ENCODE measurements around the gene NHLRC4.

Gene NHLRC4

DNA sequence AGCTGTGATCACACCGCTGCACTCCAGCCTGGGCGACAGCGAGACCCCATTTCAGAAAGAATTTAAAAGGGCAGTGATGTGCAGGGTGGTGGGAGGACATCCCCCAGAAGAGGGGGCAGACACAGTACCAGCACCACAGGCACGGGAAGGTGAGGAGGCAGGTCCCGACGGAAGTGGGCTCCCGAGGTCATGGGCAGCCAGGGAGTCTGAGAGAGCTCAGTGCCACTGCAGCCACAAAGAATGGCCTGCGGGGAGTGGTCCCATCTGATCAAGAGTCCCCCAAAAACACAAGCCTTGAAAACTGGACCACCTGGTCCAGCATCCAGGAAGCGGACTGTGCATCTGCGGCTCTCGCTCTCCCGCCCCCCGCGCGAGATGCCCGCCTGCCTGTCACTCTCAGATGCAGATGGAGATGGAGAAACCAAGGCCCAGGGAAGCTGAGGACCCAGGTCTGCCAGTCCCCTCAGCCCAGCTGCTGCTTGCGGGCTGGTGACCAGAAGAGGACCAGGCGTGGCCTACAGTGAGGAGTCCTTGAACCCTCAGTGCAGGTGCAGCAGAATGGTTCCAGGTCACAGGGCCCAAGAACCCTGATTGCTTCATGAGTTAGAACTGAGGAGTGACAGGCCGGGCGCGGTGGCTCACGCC is 43.6 kb upstream of the NHLRC4 start:
- no peak for TF ChIP-seq POLR2AphosphoS5 (IDR thresholded peaks at IDR 0.05; ENCODE audit: low read depth, low read length)
- no peak for TF ChIP-seq SPI1 (IDR thresholded peaks at IDR 0.05; ENCODE audit: low read depth, low read length)
- no peak for TF ChIP-seq TAF1 (IDR thresholded peaks at IDR 0.05; ENCODE audit: low read depth, low read length)
- no peak for TF ChIP-seq PAX5 (IDR thresholded peaks at IDR 0.05; ENCODE audit: insufficient read depth, low read length, severe bottlenecking)
- DNase-seq (ENCODE audit: insufficient read length, low spot score) (no peak), FAIRE-seq (no peak)

- TF ChIP-seq POLR2AphosphoS5 (IDR thresholded peaks at IDR 0.05; ENCODE audit: low read depth, low read length) (no peak), POU2F2 (IDR thresholded peaks at IDR 0.05; ENCODE audit: low read depth, low read length) (no peak), PAX5 (IDR thresholded peaks at IDR 0.05; ENCODE audit: insufficient read depth, low read length, severe bottlenecking) (no peak), POLR2A (IDR thresholded peaks at IDR 0.05; ENCODE audit: low read depth, low read length) (no peak), SPI1 (IDR thresholded peaks at IDR 0.05; ENCODE audit: low read depth, low read length) (no peak), TAF1 (IDR thresholded peaks at IDR 0.05; ENCODE audit: low read depth, low read length) (no peak)
- no peak for DNase-seq (ENCODE audit: insufficient read length, low spot score)
- no peak for FAIRE-seq
Measured at GRCh38 chr16:524274-525040, 42.3 kb upstream of the NHLRC4 start.

DNA sequence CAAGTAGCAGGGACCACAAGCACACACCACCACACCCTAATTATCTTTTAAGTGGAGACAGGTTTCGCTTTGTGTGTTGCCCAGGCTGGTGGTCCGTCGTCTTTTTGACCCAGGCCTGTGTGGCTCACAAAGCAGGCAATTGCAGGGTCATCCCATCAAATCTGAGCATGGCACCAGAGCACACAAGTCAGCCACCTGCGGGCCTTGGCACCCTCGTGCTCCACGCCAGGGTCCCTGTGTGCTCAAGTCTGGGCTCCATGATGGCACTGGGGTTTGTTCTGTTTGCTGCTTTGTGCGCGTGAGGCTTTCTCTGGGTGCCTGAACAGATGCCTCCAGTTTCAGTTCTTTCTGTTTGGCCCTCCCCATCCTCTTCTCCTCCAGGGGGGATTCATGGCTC is 41.7 kb upstream of the NHLRC4 start:
- TF ChIP-seq SPI1 (IDR thresholded peaks at IDR 0.05; ENCODE audit: low read depth, low read length), result no peak; the same call in 1 of the 2 replicates
- TF ChIP-seq PAX5 (IDR thresholded peaks at IDR 0.05; ENCODE audit: insufficient read depth, low read length, severe bottlenecking), result no peak
- TF ChIP-seq POU2F2 (IDR thresholded peaks at IDR 0.05; ENCODE audit: low read depth, low read length), result no peak
- no peak for TF ChIP-seq POLR2AphosphoS5 (IDR thresholded peaks at IDR 0.05; ENCODE audit: low read depth, low read length)
- no peak for TF ChIP-seq TAF1 (IDR thresholded peaks at IDR 0.05; ENCODE audit: low read depth, low read length)
- TF ChIP-seq POLR2A (IDR thresholded peaks at IDR 0.05; ENCODE audit: low read depth, low read length), result no peak
- DNase-seq (ENCODE audit: insufficient read length, low spot score) (no peak), FAIRE-seq (no peak)

DNA sequence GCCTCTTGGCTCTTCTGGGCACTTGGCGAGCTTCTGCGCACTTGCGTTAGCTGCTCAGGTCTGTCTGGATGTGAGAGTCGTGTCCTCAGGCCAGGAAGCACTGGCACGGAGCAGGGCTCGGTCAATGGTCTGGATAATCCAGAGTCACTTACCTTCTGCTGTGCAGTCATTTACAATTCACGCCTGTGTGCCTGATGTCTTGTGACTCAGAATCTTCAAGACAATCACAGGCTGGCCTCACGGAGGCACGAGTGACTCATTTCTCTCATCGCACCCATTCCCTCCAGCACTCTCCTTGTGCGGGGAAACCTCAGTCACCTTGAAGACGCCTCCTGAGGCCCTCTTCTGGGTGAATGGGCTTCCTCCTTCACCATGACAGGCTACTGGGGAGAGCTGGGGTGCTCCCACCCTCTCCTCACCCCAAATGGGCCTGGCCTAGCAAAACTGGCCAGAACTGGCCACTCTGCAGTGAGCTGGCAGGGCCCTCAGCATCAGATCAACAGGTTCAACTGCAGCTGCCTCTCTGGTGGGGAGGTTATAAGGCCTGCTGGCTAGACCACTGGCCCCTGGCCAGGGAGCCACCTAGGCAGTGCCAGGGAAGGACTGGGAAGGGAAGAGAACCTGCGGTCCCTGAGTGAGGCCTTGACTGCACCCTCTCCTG is 41.2 kb upstream of the NHLRC4 start:
- TF ChIP-seq SPI1 (IDR thresholded peaks at IDR 0.05; ENCODE audit: low read depth, low read length) (0 out of 2 replicates have a peak, but pooled peaks have one; percentile 6), PAX5 (IDR thresholded peaks at IDR 0.05; ENCODE audit: insufficient read depth, low read length, severe bottlenecking) (no peak)
- FAIRE-seq (peak; percentile 74), DNase-seq (ENCODE audit: insufficient read length, low spot score) (no peak)

DNA sequence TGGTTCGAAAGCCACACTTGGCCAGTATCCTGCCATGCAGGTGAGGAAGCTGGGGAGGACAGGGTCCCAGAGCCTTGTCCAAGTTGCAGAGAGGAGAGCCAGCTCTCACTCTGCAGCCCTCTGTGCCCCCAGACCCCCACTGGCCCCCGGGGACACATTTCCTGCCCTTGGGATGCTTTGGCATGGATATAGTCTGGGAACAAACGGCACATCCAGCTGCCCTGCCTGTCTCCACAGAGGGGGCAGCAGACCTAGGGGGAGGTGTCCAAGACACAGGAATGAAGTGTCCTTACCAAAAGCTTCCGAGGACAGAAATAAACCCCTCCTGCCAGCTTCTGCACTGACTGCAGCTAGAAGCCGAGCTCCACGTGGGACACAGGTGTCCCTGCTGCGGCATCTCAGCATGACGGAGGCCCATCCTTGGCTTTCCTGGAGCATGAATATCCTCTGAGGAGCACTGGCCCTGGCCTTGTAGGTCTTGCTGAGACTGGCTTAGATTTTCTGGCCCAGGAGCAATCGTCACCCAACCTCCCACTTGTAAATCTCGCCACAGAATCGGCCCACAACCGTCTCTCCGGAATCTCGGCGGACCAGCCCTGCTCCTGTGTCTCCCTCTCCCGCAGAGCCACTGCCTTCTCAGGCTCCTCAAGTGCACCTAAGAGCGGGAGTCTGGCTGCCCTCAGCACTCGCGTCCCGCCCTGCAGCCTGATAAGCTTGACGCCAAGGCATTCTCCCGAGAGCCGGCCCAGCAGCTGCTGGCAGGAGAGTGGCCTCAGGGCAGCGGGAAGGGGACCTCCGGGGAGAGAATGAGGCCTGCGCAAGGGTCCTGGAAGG is 40.4 kb upstream of the NHLRC4 start:
- no peak for DNase-seq (ENCODE audit: insufficient read length, low spot score)
- peak; percentile 50 for FAIRE-seq
- TF ChIP-seq POLR2AphosphoS5 (IDR thresholded peaks at IDR 0.05; ENCODE audit: low read depth, low read length) (no peak), POU2F2 (IDR thresholded peaks at IDR 0.05; ENCODE audit: low read depth, low read length) (no peak), SPI1 (IDR thresholded peaks at IDR 0.05; ENCODE audit: low read depth, low read length) (no peak), PAX5 (IDR thresholded peaks at IDR 0.05; ENCODE audit: insufficient read depth, low read length, severe bottlenecking) (no peak), POLR2A (IDR thresholded peaks at IDR 0.05; ENCODE audit: low read depth, low read length) (no peak; the same call in 1 of the 2 replicates), TAF1 (IDR thresholded peaks at IDR 0.05; ENCODE audit: low read depth, low read length) (no peak)

DNA sequence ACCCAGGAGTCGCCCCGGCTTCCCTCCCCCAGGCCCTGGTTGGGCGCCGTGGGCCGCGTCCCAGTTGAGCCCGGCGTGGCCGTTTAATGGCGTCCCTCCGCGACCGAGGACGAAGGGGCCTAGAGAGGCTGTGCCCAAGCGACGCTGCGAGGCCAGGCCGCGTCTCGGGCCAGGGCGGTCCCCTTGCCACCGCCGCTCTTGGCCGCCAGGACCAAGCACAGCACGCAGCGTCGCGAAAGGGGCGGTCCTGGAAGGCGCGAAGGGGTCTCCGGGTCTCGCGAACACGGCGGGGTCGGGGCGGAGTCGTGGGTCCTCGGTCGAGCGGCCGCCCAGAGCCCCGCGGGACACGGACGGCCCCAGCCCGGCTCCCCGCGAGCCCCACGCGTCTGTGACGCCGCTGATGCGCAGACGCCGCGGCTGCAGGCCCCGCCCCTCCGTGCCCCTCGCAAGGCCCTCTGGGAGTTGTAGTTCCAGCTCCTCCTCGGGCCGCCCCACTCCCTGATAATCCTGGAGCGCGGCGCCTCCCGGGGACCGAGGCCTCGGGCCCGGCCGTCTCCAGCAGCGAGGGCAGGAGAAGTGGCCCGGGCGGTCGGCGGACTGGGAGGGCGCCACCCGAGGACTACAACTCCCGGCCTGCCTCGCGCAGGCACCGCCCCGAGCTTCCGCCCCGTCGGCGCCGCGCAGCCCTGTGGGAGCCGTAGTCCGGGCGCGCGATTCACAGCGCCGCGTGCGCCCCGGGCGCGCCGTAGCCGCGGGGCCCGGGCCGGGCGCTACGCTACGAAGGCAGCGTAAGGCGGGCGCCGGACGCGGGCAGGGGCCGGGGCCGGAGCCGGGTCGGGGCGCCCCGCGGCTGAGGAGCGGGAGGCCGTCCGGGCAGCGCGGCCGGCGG is 39.5 kb upstream of the NHLRC4 start, which contains the start of gene CAPN15:
CAPN15 (plus strand) TSS at position 698 of the 889 bp plus-strand sequence. CDS start 19,127 bp downstream, outside the sequence.
- no peak for TF ChIP-seq TAF1 (IDR thresholded peaks at IDR 0.05; ENCODE audit: low read depth, low read length)
- peak; percentile 17; the same call in 1 of the 2 replicates for TF ChIP-seq POLR2A (IDR thresholded peaks at IDR 0.05; ENCODE audit: low read depth, low read length)
- TF ChIP-seq PAX5 (IDR thresholded peaks at IDR 0.05; ENCODE audit: insufficient read depth, low read length, severe bottlenecking), result no peak
- no peak for TF ChIP-seq POU2F2 (IDR thresholded peaks at IDR 0.05; ENCODE audit: low read depth, low read length)
- TF ChIP-seq POLR2AphosphoS5 (IDR thresholded peaks at IDR 0.05; ENCODE audit: low read depth, low read length), result peak; percentile 52; the same call in 1 of the 2 replicates
- TF ChIP-seq SPI1 (IDR thresholded peaks at IDR 0.05; ENCODE audit: low read depth, low read length), result no peak
- FAIRE-seq (peak; percentile 94), DNase-seq (ENCODE audit: insufficient read length, low spot score) (peak; percentile 86)

DNA sequence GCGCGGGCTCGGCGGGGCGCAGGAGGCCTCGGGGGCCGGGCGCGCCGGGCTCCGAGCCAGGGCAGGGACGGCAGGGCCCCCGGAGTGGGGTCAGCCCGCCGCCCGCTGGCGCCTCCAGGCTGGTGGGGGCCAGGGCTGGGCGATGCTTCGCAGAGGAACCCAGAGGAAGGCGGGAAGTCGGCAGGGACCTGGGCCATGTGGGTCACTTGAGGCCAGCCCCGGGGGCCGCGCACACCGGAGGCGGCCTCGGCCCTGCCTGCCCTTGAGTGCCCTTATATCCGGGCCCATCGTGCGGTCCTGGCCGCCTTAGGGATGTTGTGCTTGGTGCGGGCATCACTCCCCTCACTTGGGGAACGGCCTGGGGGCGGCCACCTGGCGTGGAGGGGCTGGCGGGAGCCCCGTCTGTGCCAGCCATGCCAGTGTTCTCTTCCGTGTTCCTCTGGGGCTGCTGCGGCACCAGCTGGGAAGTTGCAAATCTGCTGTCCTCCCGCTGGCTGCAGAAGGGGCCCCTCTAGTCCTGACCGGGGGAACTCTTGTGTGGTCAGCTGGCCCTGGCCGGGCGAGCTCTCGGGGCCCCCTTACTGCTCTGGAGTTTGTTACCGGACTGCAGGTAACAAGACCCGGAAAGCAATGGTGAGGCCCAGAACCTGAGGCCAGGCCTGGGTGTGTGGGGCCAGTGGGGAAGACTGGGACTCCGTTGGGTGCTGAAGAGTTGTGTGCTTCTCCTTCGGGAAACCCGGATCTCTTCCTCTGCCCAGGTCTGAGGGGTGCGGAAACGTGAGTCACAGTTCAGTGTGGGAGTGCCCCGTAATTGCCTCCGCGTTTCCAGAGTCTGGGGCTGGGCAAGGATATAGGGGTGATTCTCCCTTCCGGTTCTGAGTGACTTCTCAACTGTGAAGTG is 38.4 kb upstream of the NHLRC4 start:
- FAIRE-seq (no peak), DNase-seq (ENCODE audit: insufficient read length, low spot score) (no peak)
- TF ChIP-seq TAF1 (IDR thresholded peaks at IDR 0.05; ENCODE audit: low read depth, low read length) (no peak), POLR2AphosphoS5 (IDR thresholded peaks at IDR 0.05; ENCODE audit: low read depth, low read length) (no peak), POLR2A (IDR thresholded peaks at IDR 0.05; ENCODE audit: low read depth, low read length) (no peak; the same call in 1 of the 2 replicates), POU2F2 (IDR thresholded peaks at IDR 0.05; ENCODE audit: low read depth, low read length) (no peak), SPI1 (IDR thresholded peaks at IDR 0.05; ENCODE audit: low read depth, low read length) (no peak)
